ENCODE measurements around the gene MS4A3.
"Not testable (repeated sequence)": the region's sequence is repeated elsewhere in the genome, so short reads cannot be mapped to it uniquely, and the experiment has no call there.

Gene MS4A3

DNA sequence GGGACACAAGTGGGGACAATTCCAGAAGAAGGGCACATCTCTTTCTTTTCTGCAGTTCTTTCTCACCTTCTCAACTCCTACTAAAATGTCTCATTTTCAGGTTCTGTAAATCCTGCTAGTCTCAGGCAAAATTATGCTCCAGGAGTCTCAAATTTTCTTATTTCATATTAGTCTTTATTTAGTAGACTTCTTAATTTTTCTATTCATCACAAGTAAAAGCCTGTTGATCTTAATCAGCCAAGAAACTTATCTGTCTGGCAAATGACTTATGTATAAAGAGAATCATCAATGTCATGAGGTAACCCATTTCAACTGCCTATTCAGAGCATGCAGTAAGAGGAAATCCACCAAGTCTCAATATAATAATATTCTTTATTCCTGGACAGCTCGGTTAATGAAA lies 31.9 kb downstream of the MS4A3 start, which contains the start of gene MS4A2:
TSS of gene MS4A2 (plus strand) at position 301 of the 400 bp plus-strand sequence. CDS start 102 bp downstream, outside the sequence.
- no peaks in the 10 kb centered on the region for H3K9me3 ChIP-seq (ENCODE audit: severe bottlenecking)
- no peaks in the 10 kb centered on the region for H3K4me1 ChIP-seq (ENCODE audit: insufficient read depth, poor library complexity, severe bottlenecking)
- no peak within 1 kb of the TSS for H3K4me3 ChIP-seq (ENCODE audit: severe bottlenecking)
- no peaks in the 10 kb centered on the region for H3K36me3 ChIP-seq (ENCODE audit: low read depth)
- DNase-seq (ENCODE audit: low spot score) (no peak), ATAC-seq (ENCODE audit: low read depth) (no peak)
- no peaks in the 10 kb centered on the region for H3K27me3 ChIP-seq (ENCODE audit: insufficient read depth, poor library complexity, severe bottlenecking)
- TF ChIP-seq, protein P1, sequence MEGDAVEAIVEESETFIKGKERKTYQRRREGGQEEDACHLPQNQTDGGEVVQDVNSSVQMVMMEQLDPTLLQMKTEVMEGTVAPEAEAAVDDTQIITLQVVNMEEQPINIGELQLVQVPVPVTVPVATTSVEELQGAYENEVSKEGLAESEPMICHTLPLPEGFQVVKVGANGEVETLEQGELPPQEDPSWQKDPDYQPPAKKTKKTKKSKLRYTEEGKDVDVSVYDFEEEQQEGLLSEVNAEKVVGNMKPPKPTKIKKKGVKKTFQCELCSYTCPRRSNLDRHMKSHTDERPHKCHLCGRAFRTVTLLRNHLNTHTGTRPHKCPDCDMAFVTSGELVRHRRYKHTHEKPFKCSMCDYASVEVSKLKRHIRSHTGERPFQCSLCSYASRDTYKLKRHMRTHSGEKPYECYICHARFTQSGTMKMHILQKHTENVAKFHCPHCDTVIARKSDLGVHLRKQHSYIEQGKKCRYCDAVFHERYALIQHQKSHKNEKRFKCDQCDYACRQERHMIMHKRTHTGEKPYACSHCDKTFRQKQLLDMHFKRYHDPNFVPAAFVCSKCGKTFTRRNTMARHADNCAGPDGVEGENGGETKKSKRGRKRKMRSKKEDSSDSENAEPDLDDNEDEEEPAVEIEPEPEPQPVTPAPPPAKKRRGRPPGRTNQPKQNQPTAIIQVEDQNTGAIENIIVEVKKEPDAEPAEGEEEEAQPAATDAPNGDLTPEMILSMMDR (IDR thresholded peaks at IDR 0.05; ENCODE audit: poor library complexity, severe bottlenecking), result no peak
- no peak within 1 kb of the TSS for H3K27ac ChIP-seq (ENCODE audit: poor library complexity, severe bottlenecking)

DNA sequence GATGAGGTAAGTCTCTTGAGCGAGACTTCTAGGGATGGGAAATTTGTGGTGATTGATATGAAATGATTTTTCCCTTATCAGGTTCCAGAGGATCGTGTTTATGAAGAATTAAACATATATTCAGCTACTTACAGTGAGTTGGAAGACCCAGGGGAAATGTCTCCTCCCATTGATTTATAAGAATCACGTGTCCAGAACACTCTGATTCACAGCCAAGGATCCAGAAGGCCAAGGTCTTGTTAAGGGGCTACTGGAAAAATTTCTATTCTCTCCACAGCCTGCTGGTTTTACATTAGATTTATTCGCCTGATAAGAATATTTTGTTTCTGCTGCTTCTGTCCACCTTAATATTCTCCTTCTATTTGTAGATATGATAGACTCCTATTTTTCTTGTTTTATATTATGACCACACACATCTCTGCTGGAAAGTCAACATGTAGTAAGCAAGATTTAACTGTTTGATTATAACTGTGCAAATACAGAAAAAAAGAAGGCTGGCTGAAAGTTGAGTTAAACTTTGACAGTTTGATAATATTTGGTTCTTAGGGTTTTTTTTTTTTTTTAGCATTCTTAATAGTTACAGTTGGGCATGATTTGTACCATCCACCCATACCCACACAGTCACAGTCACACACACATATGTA lies 39.1 kb downstream of the MS4A3 start:
- ATAC-seq (ENCODE audit: low read depth) (no peak), DNase-seq (ENCODE audit: low spot score) (no peak)
- H3K4me3 ChIP-seq (ENCODE audit: severe bottlenecking), result no peak overlapping the region
- no peak overlapping the region for H3K27ac ChIP-seq (ENCODE audit: poor library complexity, severe bottlenecking)
- H3K36me3 ChIP-seq (ENCODE audit: low read depth), result no peaks in the 10 kb centered on the region
- H3K9me3 ChIP-seq (ENCODE audit: severe bottlenecking), result no peaks in the 10 kb centered on the region
- no peaks in the 10 kb centered on the region for H3K4me1 ChIP-seq (ENCODE audit: insufficient read depth, poor library complexity, severe bottlenecking)
- no peaks in the 10 kb centered on the region for H3K27me3 ChIP-seq (ENCODE audit: insufficient read depth, poor library complexity, severe bottlenecking)
- TF ChIP-seq, protein P1 (IDR thresholded peaks at IDR 0.05; ENCODE audit: poor library complexity, severe bottlenecking), result no peak

DNA sequence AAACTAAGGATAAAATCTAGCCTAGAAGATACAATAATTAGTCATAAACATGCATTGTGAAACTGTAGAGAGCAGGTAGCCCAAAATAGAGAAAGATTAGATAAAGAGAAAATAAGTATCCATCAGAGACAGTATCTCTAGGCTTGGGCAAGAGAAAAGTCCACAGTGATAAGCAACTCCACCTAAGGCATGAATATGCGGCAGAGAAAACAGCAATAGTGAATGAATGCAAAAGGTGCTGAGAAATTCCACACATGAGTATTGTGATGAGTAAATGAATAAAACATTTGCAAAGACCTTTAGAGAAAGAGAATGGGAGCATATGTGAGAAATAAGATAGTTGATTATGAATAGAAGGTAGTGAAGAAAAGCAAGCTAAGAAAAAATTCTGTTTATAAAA lies 40.7 kb downstream of the MS4A3 start:
- TF ChIP-seq, protein P1 (IDR thresholded peaks at IDR 0.05; ENCODE audit: poor library complexity, severe bottlenecking), result no peak
- DNase-seq (ENCODE audit: low spot score), result no peak
- Histone ChIP-seq H3K27ac (ENCODE audit: poor library complexity, severe bottlenecking) (no peak overlapping the region), H3K4me1 (ENCODE audit: insufficient read depth, poor library complexity, severe bottlenecking) (no peaks in the 10 kb centered on the region), H3K4me3 (ENCODE audit: severe bottlenecking) (no peak overlapping the region), H3K36me3 (ENCODE audit: low read depth) (no peaks in the 10 kb centered on the region), H3K27me3 (ENCODE audit: insufficient read depth, poor library complexity, severe bottlenecking) (no peaks in the 10 kb centered on the region), H3K9me3 (ENCODE audit: severe bottlenecking) (no peaks in the 10 kb centered on the region)
- ATAC-seq (ENCODE audit: low read depth), result no peak

DNA sequence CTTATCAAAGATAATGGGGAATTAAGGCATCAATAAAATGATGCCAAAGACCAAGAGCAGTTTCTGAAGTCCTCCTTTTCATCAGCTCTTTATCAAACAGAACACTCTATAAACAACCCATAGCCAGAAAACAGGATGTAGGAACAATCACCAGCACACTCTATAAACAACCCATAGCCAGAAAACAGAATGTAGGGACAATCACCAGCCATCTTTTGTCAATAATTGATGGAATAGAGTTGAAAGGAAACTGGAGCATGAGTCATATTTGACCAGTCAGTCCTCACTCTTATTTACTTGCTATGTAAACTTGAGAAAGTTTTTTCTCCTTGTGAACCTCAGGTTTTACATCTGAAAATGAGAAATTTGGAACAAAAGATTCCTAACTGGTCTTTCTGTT lies 42.0 kb downstream of the MS4A3 start:
- Histone ChIP-seq H3K9me3 (ENCODE audit: severe bottlenecking) (no peaks in the 10 kb centered on the region), H3K27ac (ENCODE audit: poor library complexity, severe bottlenecking) (no peak overlapping the region), H3K4me1 (ENCODE audit: insufficient read depth, poor library complexity, severe bottlenecking) (no peaks in the 10 kb centered on the region), H3K4me3 (ENCODE audit: severe bottlenecking) (no peak overlapping the region), H3K27me3 (ENCODE audit: insufficient read depth, poor library complexity, severe bottlenecking) (no peaks in the 10 kb centered on the region), H3K36me3 (ENCODE audit: low read depth) (no peaks in the 10 kb centered on the region)
- no peak for ATAC-seq (ENCODE audit: low read depth)
- TF ChIP-seq, protein P1 (IDR thresholded peaks at IDR 0.05; ENCODE audit: poor library complexity, severe bottlenecking), result no peak
- no peak for DNase-seq (ENCODE audit: low spot score)

DNA sequence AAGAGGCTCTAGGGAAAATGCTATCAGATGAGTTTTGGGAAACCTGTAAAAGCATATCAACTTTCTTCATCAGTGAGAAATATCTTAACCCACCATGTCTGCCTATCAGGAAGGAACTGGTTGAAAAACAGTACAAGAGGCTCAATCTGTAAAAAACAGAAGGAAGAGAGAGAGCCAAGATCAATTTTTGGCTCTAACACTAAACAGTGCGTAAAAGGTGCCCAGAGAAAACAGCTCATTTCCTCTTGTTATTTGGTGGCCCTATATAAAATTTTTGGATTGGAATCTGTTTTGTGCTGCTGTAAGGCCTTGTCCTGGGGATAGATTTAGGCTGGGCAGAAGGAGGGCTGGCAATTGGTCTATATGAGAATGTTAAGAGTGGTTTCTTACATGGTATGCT lies 44.1 kb downstream of the MS4A3 start:
- no peaks in the 10 kb centered on the region for H3K36me3 ChIP-seq (ENCODE audit: low read depth)
- no peaks in the 10 kb centered on the region for H3K4me1 ChIP-seq (ENCODE audit: insufficient read depth, poor library complexity, severe bottlenecking)
- DNase-seq (ENCODE audit: low spot score) (no peak), ATAC-seq (ENCODE audit: low read depth) (no peak)
- H3K9me3 ChIP-seq (ENCODE audit: severe bottlenecking), result no peaks in the 10 kb centered on the region
- no peak overlapping the region for H3K27ac ChIP-seq (ENCODE audit: poor library complexity, severe bottlenecking)
- TF ChIP-seq, protein P1 (IDR thresholded peaks at IDR 0.05; ENCODE audit: poor library complexity, severe bottlenecking), result no peak
- no peak overlapping the region for H3K4me3 ChIP-seq (ENCODE audit: severe bottlenecking)
- H3K27me3 ChIP-seq (ENCODE audit: insufficient read depth, poor library complexity, severe bottlenecking), result no peaks in the 10 kb centered on the region

DNA sequence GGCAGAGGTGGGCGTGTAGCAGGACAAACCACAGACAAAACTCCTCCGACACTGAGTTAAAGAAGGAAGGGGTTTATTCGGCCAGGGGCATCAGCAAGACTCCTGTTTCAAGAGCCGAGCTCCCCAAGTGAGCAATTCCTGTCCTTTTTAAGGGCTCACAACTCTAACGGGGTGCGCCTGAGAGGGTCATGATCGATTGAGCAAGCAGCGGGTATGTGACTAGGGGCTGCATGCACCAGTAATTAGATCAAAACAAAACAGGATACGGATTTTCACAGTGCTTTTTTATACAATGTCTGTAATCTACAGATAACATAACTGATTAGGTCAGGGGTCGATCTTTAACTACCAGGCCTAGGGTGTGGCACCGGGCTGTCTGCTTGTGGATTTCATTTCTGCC lies 44.9 kb downstream of the MS4A3 start:
- not testable (repeated sequence) for DNase-seq (ENCODE audit: low spot score); ATAC-seq (ENCODE audit: low read depth); H3K4me3 ChIP-seq (ENCODE audit: severe bottlenecking); H3K36me3 ChIP-seq (ENCODE audit: low read depth); H3K27ac ChIP-seq (ENCODE audit: poor library complexity, severe bottlenecking); H3K4me1 ChIP-seq (ENCODE audit: insufficient read depth, poor library complexity, severe bottlenecking); H3K27me3 ChIP-seq (ENCODE audit: insufficient read depth, poor library complexity, severe bottlenecking); H3K9me3 ChIP-seq (ENCODE audit: severe bottlenecking)

DNA sequence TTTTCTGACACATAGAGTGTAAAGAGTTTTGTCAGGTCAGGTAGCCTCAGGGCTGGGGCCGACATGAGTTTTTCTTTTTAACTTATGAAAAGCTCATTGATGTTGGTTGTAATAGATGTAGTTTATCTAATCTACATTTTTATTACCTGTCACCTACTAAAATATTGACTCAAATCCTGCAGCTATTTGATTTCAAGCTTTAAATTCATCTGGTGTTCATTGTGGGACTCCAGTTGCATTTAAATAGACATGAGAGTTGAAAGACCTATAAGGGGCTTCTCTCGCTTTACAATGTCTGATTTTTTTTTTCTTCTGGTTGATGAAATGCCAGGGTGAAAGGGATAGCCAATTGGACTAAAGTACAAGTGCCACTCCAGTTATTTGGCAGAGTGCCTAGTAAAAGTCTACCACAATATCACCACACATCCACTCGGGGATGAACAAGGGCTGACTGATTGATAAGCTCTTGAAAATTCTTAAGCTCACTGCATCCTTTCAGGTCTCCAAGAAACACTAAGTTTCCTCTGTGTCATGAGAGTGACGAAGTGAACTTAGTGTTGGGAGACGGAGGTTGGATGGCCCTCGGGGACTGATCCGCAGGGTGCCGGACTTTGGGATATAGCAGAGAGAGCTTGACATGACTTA lies 48.1 kb downstream of the MS4A3 start:
- not testable (repeated sequence) for H3K4me3 ChIP-seq (ENCODE audit: severe bottlenecking); H3K9me3 ChIP-seq (ENCODE audit: severe bottlenecking); DNase-seq (ENCODE audit: low spot score); H3K27me3 ChIP-seq (ENCODE audit: insufficient read depth, poor library complexity, severe bottlenecking); H3K4me1 ChIP-seq (ENCODE audit: insufficient read depth, poor library complexity, severe bottlenecking); H3K27ac ChIP-seq (ENCODE audit: poor library complexity, severe bottlenecking); H3K36me3 ChIP-seq (ENCODE audit: low read depth); ATAC-seq (ENCODE audit: low read depth)
